ENCODE measurements around the gene SERTAD4.

SERTAD4 gene

DNA sequence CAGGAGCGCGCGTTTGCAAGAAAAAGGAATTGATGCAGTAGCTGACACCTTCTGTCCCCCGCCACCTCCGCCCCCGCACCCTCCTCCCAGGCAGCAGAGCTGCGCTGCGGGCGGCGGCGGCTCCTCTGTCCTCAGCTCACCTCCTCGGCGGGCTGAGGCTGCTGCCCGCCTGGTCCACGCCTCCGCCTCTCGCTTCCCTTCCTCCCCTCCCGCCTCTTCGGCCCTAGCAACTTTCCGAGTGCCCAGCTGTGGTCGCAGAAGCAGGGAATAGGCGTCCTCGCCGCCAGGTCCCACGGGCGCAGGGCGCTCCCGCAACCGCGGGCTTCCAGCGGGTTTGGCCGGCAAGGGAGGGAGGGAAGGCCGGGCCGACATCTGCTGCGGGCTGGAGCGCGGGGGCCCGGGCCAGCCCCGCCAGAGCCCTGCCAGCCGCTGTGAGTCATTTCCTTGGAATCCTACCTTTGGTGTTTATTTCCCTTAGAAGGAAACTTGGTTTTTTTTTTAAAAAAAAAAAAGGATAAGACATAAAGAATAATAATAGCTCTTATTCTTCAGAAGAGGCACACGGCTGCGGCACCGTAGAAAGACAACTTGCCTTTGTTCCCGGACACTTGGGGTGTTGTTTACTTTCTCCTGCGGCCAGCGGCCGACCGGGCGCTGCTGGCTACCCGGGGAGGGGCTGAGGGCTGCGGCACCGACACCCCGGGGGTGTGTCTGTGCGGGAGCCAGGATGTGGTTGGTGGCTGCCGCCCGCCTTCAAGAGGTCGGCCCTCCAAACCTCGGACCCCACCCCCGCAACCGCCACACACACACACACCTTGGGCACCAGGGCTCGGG, 1.1 kb downstream of the SERTAD4 start:
- Histone ChIP-seq H2AK5ac (ENCODE audit: low read depth, low read length) (peak overlapping the region; percentile 89), H2AFZ (ENCODE audit: low read length) (peak overlapping the region; percentile 94), H3K4me3 (ENCODE audit: low read length in 2 of 2) (peak overlapping the region; percentile 52 to 98), H4K8ac (ENCODE audit: low read depth, low read length) (no peak overlapping the region), H2BK12ac (ENCODE audit: low read length) (no peak overlapping the region), H3K27me3 (ENCODE audit: control insufficient read depth in 3 of 3, insufficient read depth in 3 of 3, low read depth in 1 of 3, low read length in 3 of 3) (peaks cover 0 to 62% (median 3%) of the 10 kb centered on the region in 3 experiments), H3K36me3 (replicated peaks in 1 of 2; ENCODE audit: control insufficient read depth in 2 of 2, insufficient read depth in 2 of 2, low read length in 2 of 2) (no peaks in the 10 kb centered on the region), H3K9me3 (replicated peaks in 1 of 2; ENCODE audit: control insufficient read depth in 2 of 2, insufficient read depth in 1 of 2, low read depth in 1 of 2, low read length in 2 of 2) (no peaks in the 10 kb centered on the region), H3K23ac (ENCODE audit: low read depth, low read length, poor library complexity) (peak overlapping the region; percentile 8), H3K18ac (ENCODE audit: low read length) (peak overlapping the region; percentile 96), H2BK120ac (ENCODE audit: low read depth, low read length) (no peak overlapping the region), H2BK15ac (ENCODE audit: low read length) (peak overlapping the region; percentile 89), H4K91ac (ENCODE audit: low read depth, low read length, poor library complexity) (no peak overlapping the region), H3K14ac (ENCODE audit: low read length) (no peak overlapping the region), H3K9ac (ENCODE audit: low read depth, low read length, poor library complexity) (peak overlapping the region; percentile 95), H3K79me1 (ENCODE audit: low read depth, low read length) (no peaks in the 10 kb centered on the region), H3K4me2 (ENCODE audit: insufficient read depth, low read length, poor library complexity, severe bottlenecking) (peak overlapping the region; percentile 93), H3K4me1 (ENCODE audit: control insufficient read depth in 2 of 2, insufficient read depth in 1 of 2, low read depth in 1 of 2, low read length in 2 of 2) (peaks cover 17 to 28% of the 10 kb centered on the region in 2 donors), H3K27ac (replicated peaks; ENCODE audit: low read length) (no peak overlapping the region), H2BK5ac (ENCODE audit: low read length) (peak overlapping the region; percentile 54), H3K4ac (ENCODE audit: low read length) (no peak overlapping the region)
- no CpG with 5 or more reads among the region's 61 CpGs for WGBS, 2 donors (ENCODE audit: extremely low coverage in 2 of 2, insufficient read length in 2 of 2, insufficient replicate concordance in 1 of 2)
- peak; percentile 53 for DNase-seq (ENCODE audit: low spot score)

DNA sequence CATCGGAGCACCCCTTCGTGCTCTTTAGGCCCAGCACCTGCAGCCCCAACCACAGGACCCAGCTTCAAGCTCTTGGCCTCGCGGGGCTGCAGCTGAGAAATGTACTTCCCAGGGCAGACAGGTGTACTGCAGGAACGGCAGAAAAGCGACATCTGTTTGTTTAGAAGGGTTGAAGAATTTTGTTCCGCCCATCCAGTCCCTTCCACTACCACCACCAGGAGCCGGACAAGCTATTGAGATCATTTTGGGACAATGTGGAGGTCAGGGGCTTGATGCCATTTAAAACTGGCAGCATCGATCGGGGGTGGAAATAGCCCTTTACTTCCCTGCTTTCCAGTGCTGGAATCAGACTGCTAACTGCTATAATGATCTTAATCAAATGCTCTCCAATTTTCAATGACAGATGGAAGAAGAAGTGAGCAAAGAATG, 1.7 kb downstream of the SERTAD4 start:
- Histone ChIP-seq H3K27me3 (ENCODE audit: control insufficient read depth in 3 of 3, insufficient read depth in 3 of 3, low read depth in 1 of 3, low read length in 3 of 3) (peaks cover 0 to 60% (median 3%) of the 10 kb centered on the region in 3 experiments), H4K91ac (ENCODE audit: low read depth, low read length, poor library complexity) (no peak overlapping the region), H3K18ac (ENCODE audit: low read length) (peak overlapping the region; percentile 38), H2BK120ac (ENCODE audit: low read depth, low read length) (no peak overlapping the region), H2BK5ac (ENCODE audit: low read length) (no peak overlapping the region), H3K9me3 (replicated peaks in 1 of 2; ENCODE audit: control insufficient read depth in 2 of 2, insufficient read depth in 1 of 2, low read depth in 1 of 2, low read length in 2 of 2) (no peaks in the 10 kb centered on the region), H3K14ac (ENCODE audit: low read length) (no peak overlapping the region), H3K4me1 (ENCODE audit: control insufficient read depth in 2 of 2, insufficient read depth in 1 of 2, low read depth in 1 of 2, low read length in 2 of 2) (peaks cover 17 to 28% of the 10 kb centered on the region in 2 donors), H2AK5ac (ENCODE audit: low read depth, low read length) (peak overlapping the region; percentile 30), H3K36me3 (replicated peaks in 1 of 2; ENCODE audit: control insufficient read depth in 2 of 2, insufficient read depth in 2 of 2, low read length in 2 of 2) (no peaks in the 10 kb centered on the region), H4K8ac (ENCODE audit: low read depth, low read length) (no peak overlapping the region), H2BK15ac (ENCODE audit: low read length) (peak overlapping the region; percentile 53), H3K9ac (ENCODE audit: low read depth, low read length, poor library complexity) (peak overlapping the region; percentile 72), H2AFZ (ENCODE audit: low read length) (peak overlapping the region; percentile 94), H2BK12ac (ENCODE audit: low read length) (no peak overlapping the region), H3K27ac (replicated peaks; ENCODE audit: low read length) (no peak overlapping the region), H3K4ac (ENCODE audit: low read length) (no peak overlapping the region), H3K4me3 (ENCODE audit: low read length in 2 of 2) (peak overlapping the region; percentile 19 to 52), H3K4me2 (ENCODE audit: insufficient read depth, low read length, poor library complexity, severe bottlenecking) (peak overlapping the region; percentile 80), H3K79me1 (ENCODE audit: low read depth, low read length) (no peaks in the 10 kb centered on the region), H3K23ac (ENCODE audit: low read depth, low read length, poor library complexity) (no peak overlapping the region)
- no peak for DNase-seq (ENCODE audit: low spot score)
- WGBS, 2 donors (ENCODE audit: extremely low coverage in 2 of 2, insufficient read length in 2 of 2, insufficient replicate concordance in 1 of 2), result no CpG with 5 or more reads among the region's 10 CpGs

DNA sequence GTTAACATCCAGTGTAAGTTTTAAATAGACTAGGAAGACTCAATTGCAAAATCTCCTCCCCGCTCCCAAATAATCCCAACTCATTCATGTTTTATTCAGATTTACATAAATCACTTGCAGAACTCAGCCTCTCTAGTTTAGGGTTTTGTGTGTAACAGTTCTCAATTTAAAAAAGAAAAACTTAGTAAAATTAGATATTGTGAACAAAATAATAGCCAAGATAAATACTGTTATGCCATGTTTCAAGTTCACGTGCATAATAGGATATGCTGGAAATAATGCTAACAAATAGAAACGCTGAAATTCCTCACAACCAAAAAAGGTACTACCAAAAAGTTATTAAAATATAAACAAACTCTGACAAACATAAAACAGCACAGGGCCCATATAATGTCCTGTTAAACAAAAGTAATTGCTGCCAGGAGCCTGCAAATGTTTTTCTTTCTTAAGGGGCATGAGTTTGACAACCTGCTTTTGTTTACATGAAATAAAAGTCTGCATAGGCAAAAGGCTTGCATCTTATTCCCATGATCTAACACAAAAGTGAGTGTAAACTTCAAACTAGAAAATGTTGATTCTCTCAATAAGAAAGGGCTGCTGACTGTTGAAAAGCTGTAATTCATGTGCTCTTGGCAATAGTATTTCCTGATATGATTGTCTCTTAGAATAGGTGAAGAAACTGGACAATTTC, 2.9 kb downstream of the SERTAD4 start:
- WGBS, 2 donors (ENCODE audit: extremely low coverage in 2 of 2, insufficient read length in 2 of 2, insufficient replicate concordance in 1 of 2), result no CpG with 5 or more reads among the region's 3 CpGs

DNA sequence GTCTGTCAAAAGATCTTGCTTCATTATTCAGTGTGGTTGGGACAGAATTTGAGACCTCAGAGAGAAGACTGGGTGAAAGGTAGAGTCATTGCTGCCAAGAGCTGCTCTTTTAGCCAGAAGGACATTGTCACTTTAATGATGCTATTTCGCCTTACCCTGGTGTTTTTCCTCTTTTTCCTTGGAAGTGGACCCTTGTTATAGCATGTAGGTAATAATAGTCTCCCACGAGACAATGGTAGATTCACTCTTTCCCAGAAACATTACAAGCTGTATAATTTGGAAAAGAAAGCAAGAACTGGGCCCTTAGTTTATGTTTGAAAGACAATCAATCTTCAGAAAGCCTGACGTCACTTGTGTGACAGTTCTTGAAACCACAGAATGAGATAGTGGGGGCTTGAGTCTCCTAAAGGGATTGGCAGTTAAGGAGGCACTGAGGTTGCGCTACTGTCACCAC, 3.8 kb downstream of the SERTAD4 start:
- Histone ChIP-seq H3K9ac (ENCODE audit: low read depth, low read length, poor library complexity) (no peak overlapping the region), H4K8ac (ENCODE audit: low read depth, low read length) (no peak overlapping the region), H3K27ac (replicated peaks; ENCODE audit: low read length) (no peak overlapping the region), H3K79me1 (ENCODE audit: low read depth, low read length) (no peaks in the 10 kb centered on the region), H3K9me3 (replicated peaks in 1 of 2; ENCODE audit: control insufficient read depth in 2 of 2, insufficient read depth in 1 of 2, low read depth in 1 of 2, low read length in 2 of 2) (no peaks in the 10 kb centered on the region), H3K4me1 (ENCODE audit: control insufficient read depth in 2 of 2, insufficient read depth in 1 of 2, low read depth in 1 of 2, low read length in 2 of 2) (peaks cover 17 to 28% of the 10 kb centered on the region in 2 donors), H3K4me3 (ENCODE audit: low read length in 2 of 2) (no peak overlapping the region), H3K18ac (ENCODE audit: low read length) (no peak overlapping the region), H2BK120ac (ENCODE audit: low read depth, low read length) (no peak overlapping the region), H2BK15ac (ENCODE audit: low read length) (no peak overlapping the region), H3K23ac (ENCODE audit: low read depth, low read length, poor library complexity) (no peak overlapping the region), H3K36me3 (replicated peaks in 1 of 2; ENCODE audit: control insufficient read depth in 2 of 2, insufficient read depth in 2 of 2, low read length in 2 of 2) (peaks cover 0 to 2% of the 10 kb centered on the region in 2 donors), H3K4ac (ENCODE audit: low read length) (no peak overlapping the region), H4K91ac (ENCODE audit: low read depth, low read length, poor library complexity) (no peak overlapping the region), H3K27me3 (ENCODE audit: control insufficient read depth in 3 of 3, insufficient read depth in 3 of 3, low read depth in 1 of 3, low read length in 3 of 3) (peaks cover 0 to 43% (median 3%) of the 10 kb centered on the region in 3 experiments), H2BK5ac (ENCODE audit: low read length) (no peak overlapping the region), H2AFZ (ENCODE audit: low read length) (peak overlapping the region; percentile 82), H3K14ac (ENCODE audit: low read length) (no peak overlapping the region), H2BK12ac (ENCODE audit: low read length) (no peak overlapping the region), H2AK5ac (ENCODE audit: low read depth, low read length) (no peak overlapping the region), H3K4me2 (ENCODE audit: insufficient read depth, low read length, poor library complexity, severe bottlenecking) (no peak overlapping the region)
- no peak for DNase-seq (ENCODE audit: low spot score)
- no CpG with 5 or more reads among the region's 4 CpGs for WGBS, 2 donors (ENCODE audit: extremely low coverage in 2 of 2, insufficient read length in 2 of 2, insufficient replicate concordance in 1 of 2)

More for the DNA sequence above, 2.9 kb downstream of the SERTAD4 start:
- DNase-seq (ENCODE audit: low spot score), result no peak
- H2BK12ac ChIP-seq (ENCODE audit: low read length), result no peak overlapping the region
- no peaks in the 10 kb centered on the region for H3K9me3 ChIP-seq (replicated peaks in 1 of 2; ENCODE audit: control insufficient read depth in 2 of 2, insufficient read depth in 1 of 2, low read depth in 1 of 2, low read length in 2 of 2)
- H4K91ac ChIP-seq (ENCODE audit: low read depth, low read length, poor library complexity), result no peak overlapping the region
- no peak overlapping the region for H3K4ac ChIP-seq (ENCODE audit: low read length)
- no peaks in the 10 kb centered on the region for H3K79me1 ChIP-seq (ENCODE audit: low read depth, low read length)
- no peak overlapping the region for H2AFZ ChIP-seq (ENCODE audit: low read length)
- H3K14ac ChIP-seq (ENCODE audit: low read length), result no peak overlapping the region
- peaks cover 17 to 28% of the 10 kb centered on the region in 2 donors for H3K4me1 ChIP-seq (ENCODE audit: control insufficient read depth in 2 of 2, insufficient read depth in 1 of 2, low read depth in 1 of 2, low read length in 2 of 2)
- no peak overlapping the region for H2BK120ac ChIP-seq (ENCODE audit: low read depth, low read length)
- H3K4me3 ChIP-seq (ENCODE audit: low read length in 2 of 2), result no peak overlapping the region
- no peak overlapping the region for H4K8ac ChIP-seq (ENCODE audit: low read depth, low read length)
- no peak overlapping the region for H3K18ac ChIP-seq (ENCODE audit: low read length)
- H2BK5ac ChIP-seq (ENCODE audit: low read length), result no peak overlapping the region
- H3K23ac ChIP-seq (ENCODE audit: low read depth, low read length, poor library complexity), result no peak overlapping the region
- no peak overlapping the region for H3K27ac ChIP-seq (replicated peaks; ENCODE audit: low read length)
- H2AK5ac ChIP-seq (ENCODE audit: low read depth, low read length), result no peak overlapping the region
- H3K36me3 ChIP-seq (replicated peaks in 1 of 2; ENCODE audit: control insufficient read depth in 2 of 2, insufficient read depth in 2 of 2, low read length in 2 of 2), result no peaks in the 10 kb centered on the region
- H3K4me2 ChIP-seq (ENCODE audit: insufficient read depth, low read length, poor library complexity, severe bottlenecking), result no peak overlapping the region
- H3K9ac ChIP-seq (ENCODE audit: low read depth, low read length, poor library complexity), result no peak overlapping the region
- no peak overlapping the region for H2BK15ac ChIP-seq (ENCODE audit: low read length)
- peaks cover 0 to 52% (median 3%) of the 10 kb centered on the region in 3 experiments for H3K27me3 ChIP-seq (ENCODE audit: control insufficient read depth in 3 of 3, insufficient read depth in 3 of 3, low read depth in 1 of 3, low read length in 3 of 3)
